Measurements from ENCODE around the gene PADI4. TPM values are rescaled to one million over a fixed set of nuclear protein-coding genes. Genes with fewer than 3 reads are reported as not detected.

PADI4 gene
- total and polyA plus RNA-seq, 2 donors (not counting 1 experiment from before 2014, with no cell fraction given): not detected

- Histone ChIP-seq H2AFZ (ENCODE audit: low read length) (no peak overlapping the region), H3K9ac (ENCODE audit: insufficient read depth, low read length) (no peak overlapping the region), H3K4me1 (ENCODE audit: control insufficient read depth, extremely low read depth, insufficient read depth, low read length) (no peaks in the 10 kb centered on the region), H3K79me2 (ENCODE audit: control insufficient read depth, insufficient read depth, low read length) (no peaks in the 10 kb centered on the region), H3K36me3 (ENCODE audit: control insufficient read depth, insufficient read depth, low read length) (no peaks in the 10 kb centered on the region), H3K27me3 (ENCODE audit: control insufficient read depth, insufficient read depth, low read length) (peaks cover 5% of the 10 kb centered on the region), H3K4me2 (ENCODE audit: extremely low read depth, insufficient read depth, low read length) (no peak overlapping the region), H3K9me3 (ENCODE audit: control insufficient read depth, insufficient read depth, low read depth, low read length) (no peaks in the 10 kb centered on the region), H4K20me1 (ENCODE audit: control insufficient read depth, extremely low read depth, insufficient read depth, low read length) (no peaks in the 10 kb centered on the region), H3K27ac (ENCODE audit: insufficient read depth, low read length) (no peak overlapping the region), H3K4me3 (replicated peaks in 1 of 4; ENCODE audit: control extremely low read depth in 1 of 4, insufficient read depth in 1 of 4, low read depth in 3 of 4, low read length in 4 of 4) (no peak overlapping the region)
- DNase-seq (ENCODE audit: low read depth in 2 of 2): no peak
- TF ChIP-seq EZH2 (IDR thresholded peaks at IDR 0.05; ENCODE audit: low read length, missing control alignments) (no peak), CTCF (conservative IDR thresholded peaks at IDR 0.05 in 1 of 2, IDR thresholded peaks at IDR 0.05 in 1 of 2; ENCODE audit: low read depth in 1 of 2, low read length in 2 of 2) (no peak)
These were observed 21.4 kb upstream of the PADI4 start for GRCh38 chr1:17286646-17287045.

DNA sequence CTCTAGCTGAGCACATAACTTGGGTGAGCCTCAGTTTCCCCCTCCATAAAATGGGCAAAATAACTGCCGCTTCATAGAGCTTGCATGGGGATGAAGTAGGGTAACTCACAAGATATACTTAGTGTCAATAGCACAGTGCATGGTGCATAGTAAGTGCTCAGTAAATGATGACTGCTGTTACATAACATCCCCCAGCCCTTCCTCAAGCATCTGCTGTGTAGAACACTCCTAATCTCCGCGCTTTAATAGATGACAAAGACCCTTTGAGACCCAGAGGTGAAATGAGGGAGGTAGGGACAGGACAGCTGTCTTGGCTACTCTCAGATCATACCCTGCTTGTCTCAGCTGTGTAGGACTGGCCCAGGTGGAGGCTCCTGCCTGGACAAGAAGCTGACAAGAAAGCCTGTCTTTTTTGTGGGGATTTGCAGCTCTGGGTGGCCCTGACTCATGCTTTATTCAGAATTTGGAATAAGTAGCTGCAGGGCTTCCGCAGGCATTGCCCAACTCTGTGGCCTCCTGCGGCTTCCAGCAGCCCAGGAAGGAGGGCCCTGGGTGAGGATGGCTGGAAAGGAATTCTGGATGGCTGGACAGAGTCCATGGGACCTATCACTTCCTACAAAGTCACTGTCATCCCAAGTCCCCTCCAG is 20.7 kb upstream of the PADI4 start:
- Histone ChIP-seq H3K27ac (ENCODE audit: insufficient read depth, low read length) (no peak overlapping the region), H3K27me3 (ENCODE audit: control insufficient read depth, insufficient read depth, low read length) (peaks cover 5% of the 10 kb centered on the region), H3K9me3 (ENCODE audit: control insufficient read depth, insufficient read depth, low read depth, low read length) (no peaks in the 10 kb centered on the region)

GRCh38 chr1:17289721-17290120 is 18.3 kb upstream of the PADI4 start:
- H3K4me2 ChIP-seq (ENCODE audit: extremely low read depth, insufficient read depth, low read length): no peak overlapping the region
- no peaks in the 10 kb centered on the region for H3K36me3 ChIP-seq (ENCODE audit: control insufficient read depth, insufficient read depth, low read length)
- no peak for TF ChIP-seq CTCF (conservative IDR thresholded peaks at IDR 0.05 in 1 of 2, IDR thresholded peaks at IDR 0.05 in 1 of 2; ENCODE audit: low read depth in 1 of 2, low read length in 2 of 2)
- TF ChIP-seq EZH2 (IDR thresholded peaks at IDR 0.05; ENCODE audit: low read length, missing control alignments): no peak
- H4K20me1 ChIP-seq (ENCODE audit: control insufficient read depth, extremely low read depth, insufficient read depth, low read length): no peaks in the 10 kb centered on the region
- no peaks in the 10 kb centered on the region for H3K27me3 ChIP-seq (ENCODE audit: control insufficient read depth, insufficient read depth, low read length)
- DNase-seq (ENCODE audit: low read depth in 2 of 2): peak; percentile 52 to 74
- H2AFZ ChIP-seq (ENCODE audit: low read length): no peak overlapping the region
- no peaks in the 10 kb centered on the region for H3K79me2 ChIP-seq (ENCODE audit: control insufficient read depth, insufficient read depth, low read length)
- no peak overlapping the region for H3K4me3 ChIP-seq (replicated peaks in 1 of 4; ENCODE audit: control extremely low read depth in 1 of 4, insufficient read depth in 1 of 4, low read depth in 3 of 4, low read length in 4 of 4)
- H3K27ac ChIP-seq (ENCODE audit: insufficient read depth, low read length): no peak overlapping the region
- no peaks in the 10 kb centered on the region for H3K4me1 ChIP-seq (ENCODE audit: control insufficient read depth, extremely low read depth, insufficient read depth, low read length)
- H3K9ac ChIP-seq (ENCODE audit: insufficient read depth, low read length): no peak overlapping the region
- no peaks in the 10 kb centered on the region for H3K9me3 ChIP-seq (ENCODE audit: control insufficient read depth, insufficient read depth, low read depth, low read length)

More for the DNA sequence above, 20.7 kb upstream of the PADI4 start:
- no peak overlapping the region for H3K4me3 ChIP-seq (replicated peaks in 1 of 4; ENCODE audit: control extremely low read depth in 1 of 4, insufficient read depth in 1 of 4, low read depth in 3 of 4, low read length in 4 of 4)
- no peaks in the 10 kb centered on the region for H3K4me1 ChIP-seq (ENCODE audit: control insufficient read depth, extremely low read depth, insufficient read depth, low read length)
- no peak overlapping the region for H3K4me2 ChIP-seq (ENCODE audit: extremely low read depth, insufficient read depth, low read length)
- H4K20me1 ChIP-seq (ENCODE audit: control insufficient read depth, extremely low read depth, insufficient read depth, low read length): no peaks in the 10 kb centered on the region
- H2AFZ ChIP-seq (ENCODE audit: low read length): no peak overlapping the region
- no peaks in the 10 kb centered on the region for H3K36me3 ChIP-seq (ENCODE audit: control insufficient read depth, insufficient read depth, low read length)
- H3K9ac ChIP-seq (ENCODE audit: insufficient read depth, low read length): no peak overlapping the region
- no peaks in the 10 kb centered on the region for H3K79me2 ChIP-seq (ENCODE audit: control insufficient read depth, insufficient read depth, low read length)
- peak; percentile 61 to 87 for DNase-seq (ENCODE audit: low read depth in 2 of 2)
- TF ChIP-seq CTCF (conservative IDR thresholded peaks at IDR 0.05 in 1 of 2, IDR thresholded peaks at IDR 0.05 in 1 of 2; ENCODE audit: low read depth in 1 of 2, low read length in 2 of 2) (no peak), EZH2 (IDR thresholded peaks at IDR 0.05; ENCODE audit: low read length, missing control alignments) (no peak)

Measured in fibroblast of lung (primary cell).